Measurements from ENCODE around the gene GNL3. TPM values are rescaled to one million over a fixed set of nuclear protein-coding genes. Genes with fewer than 3 reads are reported as not detected.

GNL3 gene
- total RNA-seq, 1 donor from 2014 or later, result 232 TPM

GRCh38 chr3:52651592-52651991 is 34.2 kb upstream of the GNL3 start:
- Histone ChIP-seq H3K36me3 (ENCODE audit: control insufficient read depth, insufficient read depth, low read length) (peaks cover 6% of the 10 kb centered on the region), H3K4me3 (ENCODE audit: low read depth, low read length) (no peak overlapping the region), H3K27me3 (ENCODE audit: control insufficient read depth, insufficient read depth, low read length) (no peaks in the 10 kb centered on the region)
- FAIRE-seq (no peak), DNase-seq (ENCODE audit: low read depth) (no peak)
- TF ChIP-seq CTCF (IDR thresholded peaks at IDR 0.05; ENCODE audit: insufficient read depth, low read length, severe bottlenecking), result no peak

- DNase-seq (ENCODE audit: low read depth) (no peak), FAIRE-seq (no peak)
- no peaks in the 10 kb centered on the region for H3K27me3 ChIP-seq (ENCODE audit: control insufficient read depth, insufficient read depth, low read length)
- no peak for TF ChIP-seq CTCF (IDR thresholded peaks at IDR 0.05; ENCODE audit: insufficient read depth, low read length, severe bottlenecking)
- no peak overlapping the region for H3K4me3 ChIP-seq (ENCODE audit: low read depth, low read length)
- peaks cover 7% of the 10 kb centered on the region for H3K36me3 ChIP-seq (ENCODE audit: control insufficient read depth, insufficient read depth, low read length)
These were observed 29.9 kb upstream of the GNL3 start for GRCh38 chr3:52655895-52656294.

GRCh38 chr3:52660046-52660445 is 25.8 kb upstream of the GNL3 start:
- Histone ChIP-seq H3K27me3 (ENCODE audit: control insufficient read depth, insufficient read depth, low read length) (no peaks in the 10 kb centered on the region), H3K36me3 (ENCODE audit: control insufficient read depth, insufficient read depth, low read length) (peaks cover 12% of the 10 kb centered on the region), H3K4me3 (ENCODE audit: low read depth, low read length) (no peak overlapping the region)
- TF ChIP-seq CTCF (IDR thresholded peaks at IDR 0.05; ENCODE audit: insufficient read depth, low read length, severe bottlenecking), result no peak
- DNase-seq (ENCODE audit: low read depth) (no peak), FAIRE-seq (no peak)

GRCh38 chr3:52663098-52663497 is 22.7 kb upstream of the GNL3 start:
- H3K36me3 ChIP-seq (ENCODE audit: control insufficient read depth, insufficient read depth, low read length), result peaks cover 20% of the 10 kb centered on the region
- no peak for TF ChIP-seq CTCF (IDR thresholded peaks at IDR 0.05; ENCODE audit: insufficient read depth, low read length, severe bottlenecking)
- no peak overlapping the region for H3K4me3 ChIP-seq (ENCODE audit: low read depth, low read length)
- no peaks in the 10 kb centered on the region for H3K27me3 ChIP-seq (ENCODE audit: control insufficient read depth, insufficient read depth, low read length)
- DNase-seq (ENCODE audit: low read depth), result no peak
- FAIRE-seq, result no peak

- TF ChIP-seq CTCF (IDR thresholded peaks at IDR 0.05; ENCODE audit: insufficient read depth, low read length, severe bottlenecking), result no peak
- DNase-seq (ENCODE audit: low read depth) (peak; percentile 100), FAIRE-seq (peak; percentile 93)
- no peaks in the 10 kb centered on the region for H3K27me3 ChIP-seq (ENCODE audit: control insufficient read depth, insufficient read depth, low read length)
- H3K36me3 ChIP-seq (ENCODE audit: control insufficient read depth, insufficient read depth, low read length), result peaks cover 7% of the 10 kb centered on the region
- no peak overlapping the region for H3K4me3 ChIP-seq (ENCODE audit: low read depth, low read length)
These were observed 15.0 kb upstream of the GNL3 start for GRCh38 chr3:52670621-52671521.

All from bronchial epithelial cell (primary cell).